Ascending aorta (tissue), 2 donors: ENCODE measurements around the gene MACROH2A1. TPM values are rescaled to one million over a fixed set of nuclear protein-coding genes. Genes with fewer than 3 reads are reported as not detected.

Source experiments
- DNase-seq, 2 donors: peaks; one replicate each; pipeline ENCODE4 v3.0.0-alpha.2; 2019; ENCODE audit warnings: low spot score in 2 of 2
- H3K27ac ChIP-seq, 2 donors: fragments of 200-600 bp; sonication (generic); one replicate each; pipeline ENCODE4 v1.5.1; 2016 to 2017; ENCODE audit warnings: mild to moderate bottlenecking in 1 of 2
- H3K27me3 ChIP-seq: fragments of 200-600 bp; sonication (generic); one replicate; pipeline ENCODE4 v1.5.1; 2017
- H3K36me3 ChIP-seq, 2 donors: fragments of 200-600 bp; sonication (generic); one replicate each; pipeline ENCODE4 v1.5.1; 2016
- H3K4me1 ChIP-seq, 2 donors: fragments of 200-600 bp; sonication (generic); one replicate each; pipeline ENCODE4 v1.5.1; 2016 to 2017; ENCODE audit warnings: mild to moderate bottlenecking in 1 of 2
- H3K4me3 ChIP-seq, 2 donors: fragments of 200-600 bp; sonication (generic); one replicate each; pipeline ENCODE4 v1.5.1; 2016 to 2017; ENCODE audit warnings: mild to moderate bottlenecking in 1 of 2
- H3K9me3 ChIP-seq, 2 donors: fragments of 200-600 bp; sonication (generic); one replicate each; pipeline ENCODE4 v1.5.1; 2016
- intact Hi-C: fragments of 100-400 bp; cut with DNase I; formaldehyde crosslinking; loops from one replicate; pipeline ENCODE4 v1.15.1; 2023
- total RNA-seq: library from RNA; depleted of rRNA; stranded (reverse); fragments of >200 nt; gene quantifications from one replicate; pipeline ENCODE4 v1.1.0, GENCODE V29; 2016
- TF ChIP-seq, protein P1 (sequence below), 3 experiments: fragments of 200-600 bp in 2 of 3; fragments of 450-650 bp in 1 of 3; sonication (generic) in 2 of 3; IDR thresholded peaks; one replicate each; pipeline ENCODE4 v1.5.1; 2016 to 2019; ENCODE audit warnings: antibody characterized with exemption in 3 of 3, mild to moderate bottlenecking in 1 of 3, moderate library complexity in 1 of 3

The MACROH2A1 gene
- total RNA-seq, 1 donor from 2014 or later: 216 TPM

DNA sequence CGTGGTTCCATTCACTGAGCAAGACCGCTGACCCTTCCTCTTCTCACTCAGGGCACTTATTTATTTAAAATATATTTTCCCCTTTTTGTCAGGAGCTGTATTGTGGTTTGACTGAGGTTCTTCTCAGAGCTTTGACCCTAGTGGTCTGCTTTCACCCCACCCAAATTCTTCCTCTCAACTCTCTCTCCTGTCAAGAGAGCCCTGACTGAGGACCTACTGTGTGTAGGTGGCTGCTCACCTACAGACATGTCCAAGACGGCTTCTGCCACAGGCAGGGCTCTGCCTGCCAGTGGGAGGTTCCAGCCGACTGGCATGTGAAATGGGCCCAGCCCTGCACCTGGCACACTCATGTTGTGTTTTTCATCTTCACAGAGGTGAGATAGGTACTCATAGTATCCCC is 42.9 kb upstream of the MACROH2A1 start:
- peaks cover 0 to 8% of the 10 kb centered on the region in 2 donors for H3K4me1 ChIP-seq

DNA sequence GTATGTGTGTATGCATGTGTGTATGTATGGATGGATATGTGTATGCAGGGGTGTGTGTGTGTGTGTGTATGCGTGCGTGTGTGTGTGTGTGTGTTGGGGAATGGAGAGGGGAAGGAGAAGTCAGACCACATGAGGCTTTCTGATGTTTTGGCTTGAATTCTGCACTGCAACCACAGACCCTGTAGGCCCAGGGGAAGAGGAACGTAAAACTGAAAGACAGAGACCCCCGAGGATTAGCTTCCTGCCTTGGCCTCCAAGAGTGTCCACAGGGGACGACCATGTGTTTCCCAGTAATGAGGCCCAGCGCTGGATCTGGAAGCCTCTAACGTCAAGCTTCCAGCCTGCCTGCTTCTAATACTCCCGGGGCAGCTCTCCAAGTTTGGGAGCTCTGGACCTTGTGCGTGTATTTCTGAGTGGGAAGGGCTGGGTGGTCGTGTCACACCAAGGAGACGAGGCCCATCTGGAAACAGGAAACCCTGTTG is 42.4 kb upstream of the MACROH2A1 start:
- Histone ChIP-seq H3K9me3 (no peaks in the 10 kb centered on the region), H3K4me3 (no peak overlapping the region), H3K4me1 (peaks cover 0 to 8% of the 10 kb centered on the region in 2 donors), H3K27me3 (no peaks in the 10 kb centered on the region), H3K36me3 (no peaks in the 10 kb centered on the region), H3K27ac (no peak overlapping the region)
- DNase-seq: peak in 1 of 2 donors; percentile 59
- TF ChIP-seq, protein P1, sequence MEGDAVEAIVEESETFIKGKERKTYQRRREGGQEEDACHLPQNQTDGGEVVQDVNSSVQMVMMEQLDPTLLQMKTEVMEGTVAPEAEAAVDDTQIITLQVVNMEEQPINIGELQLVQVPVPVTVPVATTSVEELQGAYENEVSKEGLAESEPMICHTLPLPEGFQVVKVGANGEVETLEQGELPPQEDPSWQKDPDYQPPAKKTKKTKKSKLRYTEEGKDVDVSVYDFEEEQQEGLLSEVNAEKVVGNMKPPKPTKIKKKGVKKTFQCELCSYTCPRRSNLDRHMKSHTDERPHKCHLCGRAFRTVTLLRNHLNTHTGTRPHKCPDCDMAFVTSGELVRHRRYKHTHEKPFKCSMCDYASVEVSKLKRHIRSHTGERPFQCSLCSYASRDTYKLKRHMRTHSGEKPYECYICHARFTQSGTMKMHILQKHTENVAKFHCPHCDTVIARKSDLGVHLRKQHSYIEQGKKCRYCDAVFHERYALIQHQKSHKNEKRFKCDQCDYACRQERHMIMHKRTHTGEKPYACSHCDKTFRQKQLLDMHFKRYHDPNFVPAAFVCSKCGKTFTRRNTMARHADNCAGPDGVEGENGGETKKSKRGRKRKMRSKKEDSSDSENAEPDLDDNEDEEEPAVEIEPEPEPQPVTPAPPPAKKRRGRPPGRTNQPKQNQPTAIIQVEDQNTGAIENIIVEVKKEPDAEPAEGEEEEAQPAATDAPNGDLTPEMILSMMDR (IDR thresholded peaks at IDR 0.05): no peak
- intact Hi-C loops: no loop called here

More for the DNA sequence above, 42.9 kb upstream of the MACROH2A1 start:
- H3K27ac ChIP-seq: no peak overlapping the region
- H3K4me3 ChIP-seq: no peak overlapping the region
- intact Hi-C loops: no loop called here
- DNase-seq: peak in 1 of 2 donors; percentile 38
- H3K27me3 ChIP-seq: no peaks in the 10 kb centered on the region
- H3K36me3 ChIP-seq: no peaks in the 10 kb centered on the region
- no peaks in the 10 kb centered on the region for H3K9me3 ChIP-seq
- TF ChIP-seq, protein P1 (IDR thresholded peaks at IDR 0.05): no peak

DNA sequence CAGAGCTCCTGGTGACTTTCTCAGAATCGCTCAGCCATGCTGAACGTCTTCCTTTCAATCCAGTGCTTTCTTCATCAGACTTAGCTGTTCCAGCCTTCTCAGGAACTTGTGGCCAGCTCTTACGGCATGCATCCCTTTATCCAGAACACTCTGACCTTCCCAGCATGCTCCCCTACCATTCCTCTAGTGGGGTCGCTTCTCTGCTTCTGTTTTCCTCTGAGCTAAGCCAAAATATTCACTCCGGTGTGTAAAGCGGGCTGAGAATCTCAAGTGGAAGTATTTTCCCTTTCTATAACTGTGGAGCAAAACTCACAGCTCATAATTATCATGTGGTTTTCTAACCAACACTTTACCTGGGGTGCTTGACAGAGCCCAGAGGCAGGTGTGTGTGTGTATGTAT is 41.9 kb upstream of the MACROH2A1 start:
- H3K36me3 ChIP-seq: no peaks in the 10 kb centered on the region
- H3K27ac ChIP-seq: no peak overlapping the region
- H3K4me1 ChIP-seq: peaks cover 0 to 8% of the 10 kb centered on the region in 2 donors
- intact Hi-C loops: no loop called here
- no peaks in the 10 kb centered on the region for H3K9me3 ChIP-seq
- no peak overlapping the region for H3K4me3 ChIP-seq
- peak in 1 of 2 donors; percentile 54 for DNase-seq
- H3K27me3 ChIP-seq: no peaks in the 10 kb centered on the region
- TF ChIP-seq, protein P1 (IDR thresholded peaks at IDR 0.05): no peak

GRCh38 chr5:135439231-135440205 is 40.5 kb upstream of the MACROH2A1 start:
- Histone ChIP-seq H3K27me3 (no peaks in the 10 kb centered on the region), H3K4me3 (no peak overlapping the region), H3K27ac (no peak overlapping the region), H3K9me3 (no peaks in the 10 kb centered on the region), H3K4me1 (peaks cover 0 to 8% of the 10 kb centered on the region in 2 donors), H3K36me3 (no peaks in the 10 kb centered on the region)
- TF ChIP-seq, protein P1 (IDR thresholded peaks at IDR 0.05): no peak
- DNase-seq: peak in 1 of 2 donors; percentile 41
- intact Hi-C loops: no loop called here

- H3K36me3 ChIP-seq: no peaks in the 10 kb centered on the region
- no peaks in the 10 kb centered on the region for H3K9me3 ChIP-seq
- peak in 1 of 2 donors; percentile 50 for DNase-seq
- peaks cover 0 to 8% of the 10 kb centered on the region in 2 donors for H3K4me1 ChIP-seq
- TF ChIP-seq, protein P1 (IDR thresholded peaks at IDR 0.05): no peak
- intact Hi-C loops: no loop called here
- H3K27me3 ChIP-seq: no peaks in the 10 kb centered on the region
- no peak overlapping the region for H3K4me3 ChIP-seq
- H3K27ac ChIP-seq: no peak overlapping the region
Observed at GRCh38 chr5:135438636-135439221, 39.7 kb upstream of the MACROH2A1 start.
